GM06990 (cell line): ENCODE results near the gene ADAMTSL1.

Experiments used
- DNase-seq: peaks from one replicate; pipeline ENCODE4 v3.0.0-alpha.2; 2011; ENCODE audit not compliant: insufficient read length; ENCODE audit errors: extremely low read depth
- H3K27me3 ChIP-seq: replicated peaks from 2 replicates; pipeline ENCODE4 v1.6.0; 2011; ENCODE audit warnings: low read length; ENCODE audit not compliant: control insufficient read depth, insufficient read depth
- H3K36me3 ChIP-seq: 2 replicates; pipeline ENCODE4 v1.5.1; 2011; ENCODE audit warnings: low read length; ENCODE audit not compliant: control insufficient read depth, insufficient read depth
- H3K4me3 ChIP-seq: replicated peaks from 2 replicates; pipeline ENCODE4 v1.5.1; 2011; ENCODE audit warnings: low read depth, mild to moderate bottlenecking, control low read depth, low read length
- TF ChIP-seq, protein P1 (sequence below): IDR thresholded peaks from 2 replicates; pipeline ENCODE4 v1.5.1; 2011; ENCODE audit warnings: low read length, control low read depth, mild to moderate bottlenecking, inconsistent platforms; ENCODE audit not compliant: insufficient read depth, poor library complexity, severe bottlenecking

The ADAMTSL1 gene

DNA sequence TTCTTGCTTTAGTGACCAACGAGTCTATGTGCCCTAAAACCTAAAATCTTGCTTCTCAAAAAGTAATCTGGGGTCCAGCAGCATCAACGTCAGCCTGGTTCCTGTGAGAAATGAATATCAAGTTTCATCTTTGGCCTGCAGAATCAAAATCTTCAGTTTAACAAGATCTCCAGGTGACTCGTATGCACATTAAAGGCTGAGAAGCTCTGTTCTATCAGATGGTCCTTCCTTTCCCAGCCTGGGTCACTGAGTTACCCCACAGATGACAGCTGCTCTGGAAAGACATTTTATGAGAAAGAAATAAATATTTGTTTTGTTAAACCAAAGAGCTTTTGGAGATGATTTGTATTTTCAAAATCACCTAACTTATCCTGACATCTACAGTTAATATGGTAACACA lies 75.8 kb downstream of the ADAMTSL1 start:
- H3K36me3 ChIP-seq: no peaks in the 10 kb centered on the region
- TF ChIP-seq, protein P1, sequence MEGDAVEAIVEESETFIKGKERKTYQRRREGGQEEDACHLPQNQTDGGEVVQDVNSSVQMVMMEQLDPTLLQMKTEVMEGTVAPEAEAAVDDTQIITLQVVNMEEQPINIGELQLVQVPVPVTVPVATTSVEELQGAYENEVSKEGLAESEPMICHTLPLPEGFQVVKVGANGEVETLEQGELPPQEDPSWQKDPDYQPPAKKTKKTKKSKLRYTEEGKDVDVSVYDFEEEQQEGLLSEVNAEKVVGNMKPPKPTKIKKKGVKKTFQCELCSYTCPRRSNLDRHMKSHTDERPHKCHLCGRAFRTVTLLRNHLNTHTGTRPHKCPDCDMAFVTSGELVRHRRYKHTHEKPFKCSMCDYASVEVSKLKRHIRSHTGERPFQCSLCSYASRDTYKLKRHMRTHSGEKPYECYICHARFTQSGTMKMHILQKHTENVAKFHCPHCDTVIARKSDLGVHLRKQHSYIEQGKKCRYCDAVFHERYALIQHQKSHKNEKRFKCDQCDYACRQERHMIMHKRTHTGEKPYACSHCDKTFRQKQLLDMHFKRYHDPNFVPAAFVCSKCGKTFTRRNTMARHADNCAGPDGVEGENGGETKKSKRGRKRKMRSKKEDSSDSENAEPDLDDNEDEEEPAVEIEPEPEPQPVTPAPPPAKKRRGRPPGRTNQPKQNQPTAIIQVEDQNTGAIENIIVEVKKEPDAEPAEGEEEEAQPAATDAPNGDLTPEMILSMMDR: no peak
- H3K27me3 ChIP-seq: no peaks in the 10 kb centered on the region
- H3K4me3 ChIP-seq: no peak overlapping the region
- DNase-seq: no peak

DNA sequence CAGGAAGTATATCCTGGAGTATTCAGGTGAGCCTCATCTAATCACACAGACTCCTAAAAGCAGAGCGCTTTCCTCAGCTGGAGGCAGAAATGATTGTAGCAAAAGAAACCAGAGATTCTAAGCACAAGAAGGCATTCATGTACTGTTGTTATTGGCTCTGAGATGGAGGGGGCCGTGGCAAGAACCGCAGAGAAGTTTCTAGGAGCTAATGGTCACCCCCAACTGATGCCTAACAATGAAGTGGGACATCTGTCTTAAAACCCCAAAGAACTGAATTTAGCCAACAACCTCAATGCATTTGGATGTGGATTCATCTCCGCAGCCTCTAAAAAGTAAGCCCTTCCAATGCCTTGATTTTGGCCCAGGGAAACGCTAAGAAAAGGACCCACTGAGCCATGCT lies 76.3 kb downstream of the ADAMTSL1 start:
- H3K36me3 ChIP-seq: no peaks in the 10 kb centered on the region
- H3K4me3 ChIP-seq: no peak overlapping the region
- TF ChIP-seq, protein P1: no peak
- no peaks in the 10 kb centered on the region for H3K27me3 ChIP-seq
- DNase-seq: no peak

DNA sequence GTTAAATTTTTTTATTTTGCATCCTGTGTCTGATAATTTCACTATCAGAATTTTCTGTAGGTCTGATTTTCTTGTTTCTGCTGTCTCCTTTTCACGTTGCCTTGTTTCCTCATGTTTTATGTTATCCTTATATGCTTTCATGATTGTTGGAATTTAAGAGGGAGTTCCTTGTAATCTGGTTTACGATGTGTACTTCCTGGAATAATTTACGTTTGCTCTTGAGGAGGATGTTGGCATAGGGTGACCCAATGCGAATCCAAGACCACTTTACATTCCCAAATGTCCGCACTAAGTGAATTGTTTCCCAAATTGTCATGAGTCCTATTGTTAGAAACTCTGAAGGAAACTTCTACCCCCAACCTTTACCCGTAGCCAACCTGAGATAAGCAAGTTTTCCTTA lies 80.3 kb downstream of the ADAMTSL1 start:
- Histone ChIP-seq H3K4me3 (no peak overlapping the region), H3K27me3 (no peaks in the 10 kb centered on the region), H3K36me3 (no peaks in the 10 kb centered on the region)
- DNase-seq: no peak
- TF ChIP-seq, protein P1: no peak

DNA sequence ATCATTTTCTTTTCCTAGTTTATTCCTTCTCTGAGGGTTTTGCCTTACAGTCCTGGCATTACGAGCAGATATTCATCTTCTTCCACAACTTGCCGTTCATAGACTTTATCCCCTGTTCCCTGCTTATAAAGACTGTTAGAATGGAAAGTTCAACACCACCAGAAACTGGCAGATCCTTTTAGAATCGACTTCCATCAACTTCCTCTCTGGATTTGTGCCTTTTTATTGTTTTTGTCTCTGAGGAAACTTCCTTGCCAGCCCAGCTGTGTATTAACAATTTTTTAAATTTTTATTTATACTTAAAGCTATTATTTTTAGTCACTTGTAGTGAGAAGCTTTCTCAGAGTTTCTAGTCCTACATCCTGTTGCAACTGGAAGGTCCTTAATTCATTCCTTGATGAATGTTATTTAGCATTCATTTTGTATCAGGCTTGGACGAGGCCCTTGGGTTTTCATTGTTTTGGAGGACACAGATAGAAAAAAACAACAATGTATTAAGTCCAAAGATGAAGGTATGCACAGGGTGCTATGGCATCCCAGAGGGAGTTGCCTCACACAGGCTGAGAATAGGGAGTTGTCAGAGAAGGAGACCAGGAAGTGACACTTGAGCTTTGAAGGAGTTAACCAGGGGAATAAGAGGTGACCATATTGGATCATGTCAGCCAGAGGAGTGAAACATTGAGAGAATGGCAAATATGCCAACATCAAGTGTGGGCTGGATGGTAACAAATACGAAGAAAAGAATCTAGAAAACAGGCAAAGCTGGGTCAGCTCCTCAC lies 81.3 kb downstream of the ADAMTSL1 start:
- TF ChIP-seq, protein P1: no peak
- Histone ChIP-seq H3K27me3 (no peaks in the 10 kb centered on the region), H3K36me3 (no peaks in the 10 kb centered on the region), H3K4me3 (no peak overlapping the region)
- DNase-seq: no peak

DNA sequence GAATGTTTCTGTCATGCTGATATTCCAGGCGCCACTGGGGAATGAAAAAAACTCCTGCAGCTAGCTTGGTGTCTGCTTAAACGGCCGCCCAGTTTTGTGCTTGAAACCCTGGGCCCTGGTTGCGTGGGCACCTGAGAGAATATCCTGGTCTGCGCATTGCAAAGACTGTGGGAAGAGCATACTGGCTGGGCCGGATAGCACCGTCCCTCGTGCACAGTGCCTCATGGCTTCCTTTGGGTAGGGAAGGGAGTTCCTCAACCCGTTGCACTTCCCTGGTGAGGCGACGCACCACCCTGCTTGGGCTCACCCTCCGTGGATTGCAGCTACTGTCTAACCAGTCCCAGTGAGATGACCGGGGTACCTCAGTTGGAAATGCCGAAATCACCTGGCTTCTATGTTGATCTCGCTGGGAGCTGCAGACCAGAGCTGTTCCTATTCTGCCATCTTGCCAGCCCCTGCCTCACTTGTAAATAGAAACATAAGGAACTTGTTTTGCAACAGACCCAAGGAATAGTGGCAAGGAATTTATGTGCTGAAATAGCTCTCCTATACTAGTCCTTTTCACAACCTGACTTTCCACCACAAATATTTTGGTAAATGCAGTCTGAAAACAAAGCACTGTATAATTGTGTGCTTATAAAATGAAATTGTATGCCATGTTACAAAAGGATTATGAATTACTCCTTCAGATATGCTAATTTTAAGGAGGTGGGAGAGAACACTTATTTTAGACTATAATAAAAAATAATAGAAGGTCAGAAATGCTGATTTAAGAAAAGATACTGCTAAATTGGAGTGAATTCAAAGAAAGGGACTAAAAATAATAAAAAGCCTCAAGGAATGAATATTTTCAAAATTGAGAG lies 90.3 kb downstream of the ADAMTSL1 start:
- Histone ChIP-seq H3K36me3 (no peaks in the 10 kb centered on the region), H3K27me3 (no peaks in the 10 kb centered on the region), H3K4me3 (no peak overlapping the region)
- TF ChIP-seq, protein P1: no peak
- DNase-seq: no peak
